Type B pancreatic cell (in vitro differentiated cells): ENCODE measurements around the gene CORO6. TPM values are rescaled to one million over a fixed set of nuclear protein-coding genes. Genes with fewer than 3 reads are reported as not detected.

ENCODE experiments used
- DNase-seq: peaks from one replicate; pipeline ENCODE4 v3.0.0; 2021; ENCODE audit warnings: mixed read lengths; ENCODE audit not compliant: unreplicated experiment; ENCODE audit errors: extremely low spot score
- H3K27ac Mint-ChIP-seq: 2 replicates; pipeline ENCODE4 v1.8.0; 2021; ENCODE audit warnings: mild to moderate bottlenecking, mixed read lengths
- H3K27me3 Mint-ChIP-seq: 2 replicates; pipeline ENCODE4 v1.8.0; 2021; ENCODE audit warnings: mixed read lengths
- H3K36me3 Mint-ChIP-seq: 2 replicates; pipeline ENCODE4 v1.8.0; 2021; ENCODE audit warnings: mixed read lengths
- H3K4me1 Mint-ChIP-seq: one replicate; pipeline ENCODE4 v1.8.0; 2021; ENCODE audit warnings: mixed read lengths; ENCODE audit not compliant: unreplicated experiment
- H3K4me3 Mint-ChIP-seq: 2 replicates; pipeline ENCODE4 v1.8.0; 2021; ENCODE audit warnings: mild to moderate bottlenecking, mixed read lengths
- H3K9me3 Mint-ChIP-seq: 2 replicates; pipeline ENCODE4 v1.8.0; 2021; ENCODE audit warnings: mixed read lengths
- total RNA-seq: library from RNA; stranded (reverse); gene quantifications from 2 replicates; pipeline ENCODE4 v1.2.1, GENCODE V29; 2021; ENCODE audit warnings: low replicate concordance
- TF ChIP-seq, protein P1 (sequence below): fragments of 200-600 bp; sonication (generic); conservative IDR thresholded peaks from 2 replicates; pipeline ENCODE4 v1.5.0; 2021; ENCODE audit warnings: antibody characterized with exemption, mild to moderate bottlenecking

Gene CORO6
- total RNA-seq, 1 donor from 2014 or later = 6.8 TPM

GRCh38 chr17:29568331-29569244 lies 54.1 kb downstream of the CORO6 start, which contains the start of gene TP53I13:
Gene TP53I13, plus strand, starts transcription at chr17:29568701. Its CDS starts 58 bp downstream, at chr17:29568759.
- H3K27ac Mint-ChIP-seq = peak within 1 kb of the TSS; percentile 88
- DNase-seq = peak; percentile 90
- peak within 1 kb of the TSS; percentile 98 for H3K4me3 Mint-ChIP-seq
- peaks cover 9% of the 10 kb centered on the region for H3K36me3 Mint-ChIP-seq
- TF ChIP-seq, protein P1, sequence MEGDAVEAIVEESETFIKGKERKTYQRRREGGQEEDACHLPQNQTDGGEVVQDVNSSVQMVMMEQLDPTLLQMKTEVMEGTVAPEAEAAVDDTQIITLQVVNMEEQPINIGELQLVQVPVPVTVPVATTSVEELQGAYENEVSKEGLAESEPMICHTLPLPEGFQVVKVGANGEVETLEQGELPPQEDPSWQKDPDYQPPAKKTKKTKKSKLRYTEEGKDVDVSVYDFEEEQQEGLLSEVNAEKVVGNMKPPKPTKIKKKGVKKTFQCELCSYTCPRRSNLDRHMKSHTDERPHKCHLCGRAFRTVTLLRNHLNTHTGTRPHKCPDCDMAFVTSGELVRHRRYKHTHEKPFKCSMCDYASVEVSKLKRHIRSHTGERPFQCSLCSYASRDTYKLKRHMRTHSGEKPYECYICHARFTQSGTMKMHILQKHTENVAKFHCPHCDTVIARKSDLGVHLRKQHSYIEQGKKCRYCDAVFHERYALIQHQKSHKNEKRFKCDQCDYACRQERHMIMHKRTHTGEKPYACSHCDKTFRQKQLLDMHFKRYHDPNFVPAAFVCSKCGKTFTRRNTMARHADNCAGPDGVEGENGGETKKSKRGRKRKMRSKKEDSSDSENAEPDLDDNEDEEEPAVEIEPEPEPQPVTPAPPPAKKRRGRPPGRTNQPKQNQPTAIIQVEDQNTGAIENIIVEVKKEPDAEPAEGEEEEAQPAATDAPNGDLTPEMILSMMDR = no peak
- peaks cover 11% of the 10 kb centered on the region for H3K4me1 Mint-ChIP-seq
- no peaks in the 10 kb centered on the region for H3K9me3 Mint-ChIP-seq
- peaks cover 28% of the 10 kb centered on the region for H3K27me3 Mint-ChIP-seq

DNA sequence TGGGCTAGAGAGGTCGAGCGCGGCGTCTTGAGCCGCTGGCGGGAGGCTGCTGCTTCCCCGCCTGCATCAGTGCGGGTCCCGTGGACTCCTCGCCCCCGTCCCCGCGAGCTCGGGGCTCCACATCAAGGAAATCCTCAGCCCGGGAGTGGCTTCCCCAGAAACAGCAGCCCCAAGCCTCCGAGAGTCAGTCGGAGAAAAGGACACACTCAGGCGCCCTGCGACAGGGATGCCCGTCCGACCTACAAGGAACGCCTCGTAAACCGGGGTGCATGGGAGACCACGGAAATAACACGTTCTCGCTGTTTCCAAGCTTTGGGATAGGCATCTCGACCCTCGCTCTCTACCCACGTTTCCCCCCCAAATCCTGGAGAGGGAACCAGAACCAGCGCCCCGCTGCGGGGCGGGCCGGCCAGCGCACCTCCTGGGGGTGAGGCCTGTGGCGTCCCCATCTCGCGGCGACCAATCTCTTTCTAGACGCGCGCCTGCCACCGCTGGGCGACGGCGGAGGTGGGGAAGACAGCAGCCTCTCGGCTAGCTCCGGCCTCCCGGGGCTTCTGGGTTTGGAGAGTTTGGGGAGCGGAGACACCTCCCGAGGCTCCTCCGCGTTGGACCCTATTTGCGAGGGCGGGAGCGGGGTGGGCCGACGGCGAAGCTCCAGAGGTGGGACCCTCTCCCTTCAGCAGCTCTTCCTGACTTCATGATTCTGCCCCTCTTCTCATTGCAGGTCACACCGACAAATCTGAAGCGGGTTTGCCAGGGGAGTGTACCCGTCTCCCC lies 55.0 kb downstream of the CORO6 start:
- H3K4me3 Mint-ChIP-seq = peak overlapping the region; percentile 98
- H3K9me3 Mint-ChIP-seq = no peaks in the 10 kb centered on the region
- TF ChIP-seq, protein P1 = peak; percentile 54
- DNase-seq = peak; percentile 75
- peaks cover 11% of the 10 kb centered on the region for H3K4me1 Mint-ChIP-seq
- H3K27ac Mint-ChIP-seq = peak overlapping the region; percentile 87
- H3K36me3 Mint-ChIP-seq = peaks cover 9% of the 10 kb centered on the region
- H3K27me3 Mint-ChIP-seq = peaks cover 31% of the 10 kb centered on the region

DNA sequence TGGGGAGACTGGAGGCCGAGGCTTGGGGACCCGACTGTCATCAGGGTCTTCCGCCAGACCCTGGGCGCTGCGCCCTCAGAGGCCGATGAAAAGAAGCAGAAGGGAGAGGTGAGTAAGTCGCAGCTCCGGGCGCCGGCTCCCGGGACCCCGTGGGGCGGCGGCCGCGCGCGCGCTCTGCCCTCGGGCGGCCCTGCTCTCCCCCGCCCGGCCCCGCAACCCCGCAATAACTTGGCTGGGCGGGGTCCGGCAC lies 55.5 kb downstream of the CORO6 start:
- Mint-ChIP-seq H3K27me3 (peaks cover 35% of the 10 kb centered on the region), H3K27ac (no peak overlapping the region), H3K9me3 (no peaks in the 10 kb centered on the region), H3K36me3 (peaks cover 9% of the 10 kb centered on the region), H3K4me1 (peaks cover 11% of the 10 kb centered on the region), H3K4me3 (peak overlapping the region; percentile 98)
- DNase-seq = no peak
- TF ChIP-seq, protein P1 = no peak

DNA sequence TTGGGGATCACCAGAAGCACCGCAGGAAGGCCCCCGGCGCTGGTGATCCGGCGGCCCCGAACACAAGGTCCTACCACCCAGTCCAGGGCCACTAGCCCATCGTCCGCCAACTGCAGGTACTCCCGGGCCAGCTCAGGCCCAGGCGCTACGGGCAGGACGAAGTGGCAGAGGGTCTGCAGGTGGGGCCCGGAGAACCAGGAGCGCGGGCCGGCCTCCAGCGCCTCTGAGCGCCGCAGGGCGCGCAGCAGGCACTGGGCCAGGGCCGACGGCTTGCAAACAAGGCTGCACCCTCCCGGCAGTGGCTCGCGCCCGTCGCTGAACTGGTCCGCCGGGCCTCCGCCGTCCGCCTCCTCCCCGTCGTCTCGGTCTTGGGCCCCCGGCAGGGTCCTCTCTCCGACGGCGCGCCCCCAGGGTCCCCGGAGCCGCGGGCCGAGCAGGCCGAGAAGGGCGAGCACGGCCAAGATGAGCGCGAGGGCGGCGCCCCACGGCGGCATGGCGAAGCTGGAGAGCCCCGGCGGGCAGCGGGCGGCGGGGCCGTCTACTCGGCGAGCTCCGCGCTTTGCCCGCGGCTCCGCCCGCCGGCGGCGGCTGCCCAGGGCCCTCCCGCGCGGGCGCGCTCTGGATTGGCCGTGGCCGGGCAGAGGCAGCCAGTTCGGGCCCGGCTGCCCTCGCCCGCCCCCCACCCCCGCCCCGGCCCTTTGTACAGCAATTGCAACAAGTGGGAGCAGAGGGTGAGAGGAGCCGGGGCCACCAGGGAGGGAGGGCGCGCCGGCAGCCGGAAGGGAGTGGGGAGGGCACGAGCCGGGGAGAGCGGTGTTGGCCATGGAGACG lies 56.0 kb downstream of the CORO6 start, which contains the start of gene ABHD15:
ABHD15 (minus strand) TSS at position 565 of the 831 bp plus-strand sequence; CDS start at position 494, 71 bp downstream.
- H3K36me3 Mint-ChIP-seq = peaks cover 9% of the 10 kb centered on the region
- H3K27ac Mint-ChIP-seq = peak within 1 kb of the TSS; percentile 87
- TF ChIP-seq, protein P1 = no peak

More for the DNA sequence above, 56.0 kb downstream of the CORO6 start, which contains the start of gene ABHD15:
- peak within 1 kb of the TSS; percentile 98 for H3K4me3 Mint-ChIP-seq
- H3K9me3 Mint-ChIP-seq = no peaks in the 10 kb centered on the region
- H3K4me1 Mint-ChIP-seq = peaks cover 11% of the 10 kb centered on the region
- DNase-seq = peak; percentile 75
- peaks cover 35% of the 10 kb centered on the region for H3K27me3 Mint-ChIP-seq
